B cell (primary cell): Measurements from ENCODE around the gene TPSG1.
"Not testable (repeated sequence)": the region's sequence is repeated elsewhere in the genome, so short reads cannot be mapped to it uniquely, and the experiment has no call there.

Experiments used
- CTCF ChIP-seq: fragments of 200-600 bp; IDR thresholded peaks from one replicate; pipeline ENCODE4 v1.8.0; 2022; ENCODE audit warnings: antibody characterized with exemption, mild to moderate bottlenecking
- EZH2 ChIP-seq: IDR thresholded peaks from 2 replicates; pipeline ENCODE4 v1.6.1; 2012; ENCODE audit warnings: borderline replicate concordance, low read depth, mild to moderate bottlenecking, moderate library complexity, low read length; ENCODE audit not compliant: insufficient read depth, poor library complexity, severe bottlenecking

GRCh38 chr16:1230471-1231212 is 5.6 kb upstream of the TPSG1 start:
- TF ChIP-seq CTCF, EZH2: not testable (repeated sequence)
